KMS-11 (cell line): ENCODE measurements around the gene NINJ2.

Source experiments
- H2AFZ ChIP-seq: fragments of 200-600 bp; sonication (generic); 2 replicates; pipeline ENCODE4 v1.6.1; 2016; ENCODE audit warnings: antibody characterized with exemption, mixed run types, low read depth
- H3K27ac ChIP-seq: fragments of 200-600 bp; sonication (generic); 2 replicates; pipeline ENCODE4 v1.6.1; 2016; ENCODE audit warnings: mild to moderate bottlenecking, mixed run types
- H3K27me3 ChIP-seq: fragments of 200-600 bp; sonication (generic); 2 replicates; pipeline ENCODE4 v1.6.1; 2017; ENCODE audit warnings: mild to moderate bottlenecking, low read depth, mixed run types, moderate library complexity; ENCODE audit not compliant: insufficient read depth
- H3K36me3 ChIP-seq: fragments of 200-600 bp; sonication (generic); 2 replicates; pipeline ENCODE4 v1.6.1; 2017; ENCODE audit warnings: mild to moderate bottlenecking, mixed run types; ENCODE audit not compliant: insufficient read depth
- H3K4me1 ChIP-seq: fragments of 200-600 bp; sonication (generic); 2 replicates; pipeline ENCODE4 v1.6.1; 2016; ENCODE audit warnings: mild to moderate bottlenecking, low read depth, mixed run types; ENCODE audit not compliant: poor library complexity, severe bottlenecking
- H3K4me2 ChIP-seq: fragments of 200-600 bp; sonication (generic); 2 replicates; pipeline ENCODE4 v1.7.0; 2016; ENCODE audit warnings: mild to moderate bottlenecking, mixed run types
- H3K4me3 ChIP-seq: fragments of 200-600 bp; sonication (generic); IDR thresholded peaks from 2 replicates; pipeline ENCODE4 v1.6.1; 2017; ENCODE audit warnings: low read depth, low read length, mixed read lengths; ENCODE audit not compliant: insufficient read depth
- H3K79me2 ChIP-seq: fragments of 200-600 bp; sonication (generic); 2 replicates; pipeline ENCODE4 v1.6.1; 2016; ENCODE audit warnings: low read depth, mixed run types; ENCODE audit not compliant: insufficient read depth
- H3K9ac ChIP-seq: fragments of 200-600 bp; sonication (generic); 2 replicates; pipeline ENCODE4 v1.6.1; 2016; ENCODE audit warnings: mild to moderate bottlenecking, mixed run types
- H4K20me1 ChIP-seq: fragments of 200-600 bp; sonication (generic); 2 replicates; pipeline ENCODE4 v1.6.1; 2016; ENCODE audit warnings: mild to moderate bottlenecking, mixed run types; ENCODE audit not compliant: insufficient read depth
- CTCF ChIP-seq: fragments of 200-600 bp; sonication (generic); conservative IDR thresholded peaks from 2 replicates; pipeline ENCODE4 v1.6.1; 2017; ENCODE audit warnings: low read depth, mild to moderate bottlenecking, antibody characterized with exemption, low read length, moderate library complexity, mixed read lengths

The NINJ2 gene

GRCh38 chr12:546920-547845 lies 116.1 kb downstream of the NINJ2 start:
- Histone ChIP-seq H3K4me3 (no peak overlapping the region), H3K4me2 (peak overlapping the region; percentile 33), H3K9ac (no peak overlapping the region), H3K27me3 (no peaks in the 10 kb centered on the region), H3K27ac (no peak overlapping the region), H4K20me1 (no peaks in the 10 kb centered on the region), H2AFZ (peak overlapping the region; percentile 11), H3K36me3 (no peaks in the 10 kb centered on the region), H3K79me2 (no peaks in the 10 kb centered on the region), H3K4me1 (peaks cover 6% of the 10 kb centered on the region)
- TF ChIP-seq CTCF: peak; percentile 99

- no peak overlapping the region for H3K27ac ChIP-seq
- H2AFZ ChIP-seq: peak overlapping the region; percentile 11; the same call in 1 of the 2 replicates
- H3K79me2 ChIP-seq: no peaks in the 10 kb centered on the region
- H3K4me2 ChIP-seq: peak overlapping the region; percentile 33
- H3K4me1 ChIP-seq: peaks cover 6% of the 10 kb centered on the region
- H4K20me1 ChIP-seq: no peaks in the 10 kb centered on the region
- H3K9ac ChIP-seq: no peak overlapping the region
- H3K4me3 ChIP-seq: no peak overlapping the region
- no peak for TF ChIP-seq CTCF
- no peaks in the 10 kb centered on the region for H3K36me3 ChIP-seq
- H3K27me3 ChIP-seq: no peaks in the 10 kb centered on the region
Measured at GRCh38 chr12:546265-546919, 116.9 kb downstream of the NINJ2 start.

- H2AFZ ChIP-seq: no peak overlapping the region
- TF ChIP-seq CTCF: no peak
- peaks cover 6% of the 10 kb centered on the region for H3K4me1 ChIP-seq
- no peaks in the 10 kb centered on the region for H3K79me2 ChIP-seq
- H3K27me3 ChIP-seq: no peaks in the 10 kb centered on the region
- no peak overlapping the region for H3K9ac ChIP-seq
- no peaks in the 10 kb centered on the region for H3K36me3 ChIP-seq
- no peak overlapping the region for H3K4me2 ChIP-seq
- H3K27ac ChIP-seq: no peak overlapping the region
- no peak overlapping the region for H3K4me3 ChIP-seq
- H4K20me1 ChIP-seq: no peaks in the 10 kb centered on the region
Measured at GRCh38 chr12:545835-546234, 117.4 kb downstream of the NINJ2 start.

- no peak for TF ChIP-seq CTCF
- Histone ChIP-seq H3K4me2 (no peak overlapping the region), H3K79me2 (no peaks in the 10 kb centered on the region), H3K27ac (no peak overlapping the region), H3K9ac (no peak overlapping the region), H3K27me3 (no peaks in the 10 kb centered on the region), H4K20me1 (no peaks in the 10 kb centered on the region), H3K4me3 (no peak overlapping the region), H3K4me1 (peaks cover 6% of the 10 kb centered on the region), H3K36me3 (no peaks in the 10 kb centered on the region), H2AFZ (no peak overlapping the region)
Measured at GRCh38 chr12:544941-545635, 118.2 kb downstream of the NINJ2 start.
